Bladder microvascular endothelial cell (primary cell): ENCODE results near the gene ANO5. TPM values are rescaled to one million over a fixed set of nuclear protein-coding genes. Genes with fewer than 3 reads are reported as not detected.

ENCODE experiments used
- total RNA-seq: library from RNA; depleted of rRNA; stranded (reverse); fragments of >200 nt; gene quantifications from 2 replicates; pipeline ENCODE4 v1.2.3, GENCODE V29; 2014

ANO5 gene
- under 0.01 and 0.44 TPM in 2 replicates for total RNA-seq

GRCh38 chr11:22192642-22193347 lies at the start of gene ANO5:
ANO5 (plus strand) TSS chr11:22193085; CDS start chr11:22193493, 408 bp downstream.

Other genes starting within 250 kb of the ANO5 start
- not detected in 2 replicates for gene SLC17A6, start 145.3 kb downstream of the ANO5 start, total RNA-seq